Measurements from ENCODE around the gene ANXA8.
"Not testable (repeated sequence)": the region's sequence is repeated elsewhere in the genome, so short reads cannot be mapped to it uniquely, and the experiment has no call there.

Gene ANXA8

GRCh38 chr10:47462577-47463358 lies 21.1 kb downstream of the ANXA8 start:
- DNase-seq (ENCODE audit: low read depth in 2 of 2) = not testable (repeated sequence)

DNA sequence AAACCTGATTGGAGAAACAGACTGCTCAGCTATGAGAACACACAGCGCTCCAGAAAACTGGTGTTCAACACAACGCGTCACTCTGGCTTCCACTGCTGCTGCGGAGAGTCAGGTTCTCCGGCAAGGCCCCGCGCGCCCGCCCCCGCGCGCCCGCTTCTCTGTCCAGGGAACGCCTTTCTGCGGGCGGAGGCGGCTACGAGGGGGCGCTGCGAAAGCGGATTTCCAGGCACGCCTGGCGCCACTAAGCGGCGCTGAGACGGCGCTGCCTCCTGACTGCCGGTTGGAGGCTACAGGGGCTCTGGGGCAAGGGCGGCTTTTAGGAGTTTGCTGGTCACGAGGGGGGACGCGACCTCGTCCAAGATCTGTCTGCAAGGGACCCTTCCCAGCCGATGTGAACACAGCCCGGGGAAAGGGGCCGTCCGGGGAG lies 22.6 kb downstream of the ANXA8 start:
- peak in 1 of 2 donors; percentile 21 for DNase-seq (ENCODE audit: low read depth in 2 of 2)

GRCh38 chr10:47458466-47459154 lies 25.3 kb downstream of the ANXA8 start:
- DNase-seq (ENCODE audit: low read depth in 2 of 2) = no peak

GRCh38 chr10:47457826-47458225 lies 26.1 kb downstream of the ANXA8 start:
- DNase-seq (ENCODE audit: low read depth in 2 of 2) = no peak

GRCh38 chr10:47457528-47457820 lies 26.4 kb downstream of the ANXA8 start:
- no peak for DNase-seq (ENCODE audit: low read depth in 2 of 2)

GRCh38 chr10:47456794-47457527 lies 27.0 kb downstream of the ANXA8 start:
- no peak for DNase-seq (ENCODE audit: low read depth in 2 of 2)

GRCh38 chr10:47456079-47456785 lies 27.7 kb downstream of the ANXA8 start:
- no peak for DNase-seq (ENCODE audit: low read depth in 2 of 2)

- DNase-seq (ENCODE audit: low read depth in 2 of 2) = not testable (repeated sequence)
These were observed 28.4 kb downstream of the ANXA8 start for GRCh38 chr10:47455350-47456078.

DNA sequence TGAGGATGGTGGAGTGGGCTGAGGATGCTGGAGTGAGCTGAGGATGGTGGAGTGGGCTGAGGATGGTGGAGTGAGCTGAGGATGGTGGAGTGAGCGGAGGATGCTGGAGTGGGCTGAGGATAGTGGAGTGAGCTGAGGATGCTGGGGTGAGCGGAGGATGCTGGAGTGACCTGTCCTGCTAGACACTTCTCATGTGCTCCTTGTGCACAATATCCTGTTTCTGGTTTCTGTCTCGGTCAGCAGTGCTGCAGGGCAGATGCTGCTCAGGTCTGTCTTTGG lies 29.2 kb downstream of the ANXA8 start:
- DNase-seq (ENCODE audit: low read depth in 2 of 2) = no peak

- DNase-seq (ENCODE audit: low read depth in 2 of 2) = no peak
These were observed 29.7 kb downstream of the ANXA8 start for GRCh38 chr10:47454008-47454779.

GRCh38 chr10:47453141-47454007 lies 30.5 kb downstream of the ANXA8 start:
- DNase-seq (ENCODE audit: low read depth in 2 of 2) = no peak

GRCh38 chr10:47452495-47453140 lies 31.3 kb downstream of the ANXA8 start:
- no peak for DNase-seq (ENCODE audit: low read depth in 2 of 2)

DNA sequence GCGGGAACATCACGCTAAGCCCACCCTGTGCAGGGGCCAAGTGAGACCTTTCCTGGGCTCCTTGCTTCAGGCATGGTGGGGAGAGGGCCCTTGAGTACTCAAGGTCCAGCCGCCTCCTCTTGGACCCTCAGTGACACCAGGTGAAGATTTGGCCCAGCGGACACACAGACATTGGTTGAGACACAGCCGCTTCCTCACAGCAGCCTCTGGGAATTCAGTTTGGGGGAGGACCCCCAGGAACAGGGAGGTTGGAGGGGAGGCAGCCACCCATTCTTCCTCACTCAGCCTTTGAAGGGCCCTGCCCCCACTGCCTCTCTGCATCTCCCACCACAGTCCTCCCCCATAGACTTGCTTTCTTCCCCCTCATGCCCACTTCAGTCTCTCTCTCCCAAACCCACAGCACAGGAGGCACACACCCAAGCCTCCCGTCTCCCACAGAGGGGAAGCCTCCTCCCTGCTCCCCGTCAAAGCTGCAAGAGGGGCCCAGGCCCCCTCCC lies 31.9 kb downstream of the ANXA8 start:
- DNase-seq (ENCODE audit: low read depth in 2 of 2) = no peak

- DNase-seq (ENCODE audit: low read depth in 2 of 2) = no peak
These were observed 32.5 kb downstream of the ANXA8 start for GRCh38 chr10:47451273-47451997.

GRCh38 chr10:47450442-47450841 lies 33.5 kb downstream of the ANXA8 start:
- DNase-seq (ENCODE audit: low read depth in 2 of 2) = no peak

- DNase-seq (ENCODE audit: low read depth in 2 of 2) = no peak
These were observed 33.9 kb downstream of the ANXA8 start for GRCh38 chr10:47449979-47450378.

GRCh38 chr10:47449102-47449978 lies 34.6 kb downstream of the ANXA8 start:
- no peak for DNase-seq (ENCODE audit: low read depth in 2 of 2)

DNA sequence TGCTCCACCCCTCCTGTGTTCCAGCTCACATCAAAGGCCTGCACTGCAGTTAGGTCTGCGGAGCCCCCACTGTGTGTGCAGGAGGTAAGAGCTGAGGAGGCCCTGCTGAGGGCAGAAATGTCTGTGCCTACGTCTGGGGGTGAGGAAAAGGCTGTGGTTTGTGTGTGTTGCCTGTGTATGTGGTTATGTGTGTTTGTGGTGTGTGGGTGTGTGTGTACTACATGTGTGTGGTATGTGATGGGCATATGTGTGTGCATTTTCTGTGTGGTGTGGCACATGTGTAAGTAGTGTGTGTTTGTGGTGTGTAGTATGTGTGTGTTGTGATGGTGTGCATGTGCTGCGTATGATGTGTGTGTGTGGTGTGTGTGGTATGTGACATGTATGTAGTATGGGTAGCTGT lies 36.2 kb downstream of the ANXA8 start:
- no peak for DNase-seq (ENCODE audit: low read depth in 2 of 2)

Measured in activated CD4-positive, alpha-beta T cell treated with anti-CD3 and anti-CD28 coated beads for 24 hours (primary cell).